Hepatocyte (in vitro differentiated cells): ENCODE results near the gene INO80D. TPM values are rescaled to one million over a fixed set of nuclear protein-coding genes. Genes with fewer than 3 reads are reported as not detected.

Experiments
- DNase-seq: peaks from one replicate; pipeline ENCODE4 v3.0.0-alpha.2; 2016; ENCODE audit warnings: low spot score
- H2AFZ ChIP-seq: fragments of 200-600 bp; sonication (generic); 2 replicates; pipeline ENCODE4 v1.6.0; 2016; ENCODE audit warnings: antibody characterized with exemption, mild to moderate bottlenecking
- H3K27ac ChIP-seq: fragments of 200-600 bp; sonication (generic); 2 replicates; pipeline ENCODE4 v1.5.1; 2016; ENCODE audit warnings: mild to moderate bottlenecking
- H3K27me3 ChIP-seq: fragments of 200-600 bp; sonication (generic); 2 replicates; pipeline ENCODE4 v1.6.1; 2016
- H3K36me3 ChIP-seq: fragments of 200-600 bp; sonication (generic); replicated peaks from 2 replicates; pipeline ENCODE4 v1.5.1; 2016; ENCODE audit warnings: low read depth; ENCODE audit not compliant: insufficient read depth
- H3K4me1 ChIP-seq: fragments of 200-600 bp; sonication (generic); 2 replicates; pipeline ENCODE4 v1.5.1; 2016; ENCODE audit warnings: mild to moderate bottlenecking, moderate library complexity; ENCODE audit not compliant: insufficient read depth
- H3K4me2 ChIP-seq: fragments of 200-600 bp; sonication (generic); 2 replicates; pipeline ENCODE4 v1.6.0; 2016
- H3K4me3 ChIP-seq: fragments of 200-600 bp; sonication (generic); 2 replicates; pipeline ENCODE4 v1.5.1; 2016; ENCODE audit warnings: mild to moderate bottlenecking
- H3K79me2 ChIP-seq: fragments of 200-600 bp; sonication (generic); 2 replicates; pipeline ENCODE4 v1.6.0; 2017; ENCODE audit warnings: mild to moderate bottlenecking
- H3K9me2 ChIP-seq: fragments of 200-600 bp; sonication (generic); replicated peaks from 2 replicates; pipeline ENCODE4 v1.6.0; 2017; ENCODE audit warnings: mild to moderate bottlenecking; ENCODE audit not compliant: insufficient read depth
- H3K9me3 ChIP-seq: fragments of 200-600 bp; sonication (generic); 2 replicates; pipeline ENCODE4 v1.5.1; 2016; ENCODE audit warnings: low read depth, mild to moderate bottlenecking
- H4K20me1 ChIP-seq: fragments of 200-600 bp; sonication (generic); 2 replicates; pipeline ENCODE4 v1.6.0; 2016; ENCODE audit warnings: mild to moderate bottlenecking; ENCODE audit not compliant: insufficient read depth, poor library complexity, severe bottlenecking
- EZH2 ChIP-seq: fragments of 200-600 bp; sonication (generic); IDR thresholded peaks from 2 replicates; pipeline ENCODE4 v1.6.1; 2016; ENCODE audit warnings: antibody characterized with exemption, mild to moderate bottlenecking, borderline replicate concordance
- EZH2phosphoT487 ChIP-seq: fragments of 200-600 bp; sonication (generic); IDR thresholded peaks from one replicate; pipeline ENCODE4 v1.6.1; 2018; ENCODE audit warnings: antibody characterized with exemption, mild to moderate bottlenecking, low read depth, moderate library complexity; ENCODE audit not compliant: unreplicated experiment, severe bottlenecking
- WGBS: methylation state at CpG from one replicate; pipeline ENCODE4 v1.1.6; 2016; ENCODE audit warnings: low lambda C conversion rate; ENCODE audit errors: missing lambda C conversion rate; 5-methylcytosine and 5-hydroxymethylcytosine counted together
- polyA plus RNA-seq: library from polyadenylated mRNA; unstranded; fragments of >200 nt; fragmentation: Nextera tagmentation; extraction: Ambion mirVana; gene quantifications from 2 replicates; pipeline ENCODE4 v1.2.1, GENCODE V29; 2016
- total RNA-seq: library from RNA; depleted of rRNA; stranded (reverse); fragments of >200 nt; gene quantifications from 2 replicates; pipeline ENCODE4 v1.2.3, GENCODE V29; 2014
- TF ChIP-seq, protein P1 (sequence below): fragments of 200-600 bp; sonication (generic); IDR thresholded peaks from 2 replicates; pipeline ENCODE4 v1.5.1; 2016; ENCODE audit warnings: antibody characterized with exemption, mild to moderate bottlenecking; ENCODE audit not compliant: poor library complexity

The INO80D gene
- total and polyA plus RNA-seq, 2 experiments from 2014 or later = 6.6 to 15.0 TPM

DNA sequence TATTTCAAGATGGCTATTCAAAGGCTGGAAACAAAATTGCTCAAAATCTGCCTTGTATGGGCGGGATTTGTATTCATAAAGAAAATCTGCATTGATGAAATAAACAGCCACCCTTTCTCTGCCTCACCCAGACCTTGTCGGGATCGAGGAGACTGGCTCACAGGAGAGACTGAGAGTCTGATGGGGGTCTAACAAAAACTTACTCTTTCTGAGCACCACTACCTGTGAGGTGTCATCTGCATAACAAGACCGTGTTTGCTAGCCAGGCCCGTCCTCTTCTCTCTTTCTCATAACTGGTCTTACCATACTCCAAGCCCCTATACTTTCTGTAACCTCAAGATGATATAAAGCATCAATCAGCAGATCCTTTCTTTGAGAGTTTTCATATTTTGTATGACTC lies 115.6 kb downstream of the INO80D start:
- no peak for TF ChIP-seq EZH2phosphoT487
- TF ChIP-seq, protein P1, sequence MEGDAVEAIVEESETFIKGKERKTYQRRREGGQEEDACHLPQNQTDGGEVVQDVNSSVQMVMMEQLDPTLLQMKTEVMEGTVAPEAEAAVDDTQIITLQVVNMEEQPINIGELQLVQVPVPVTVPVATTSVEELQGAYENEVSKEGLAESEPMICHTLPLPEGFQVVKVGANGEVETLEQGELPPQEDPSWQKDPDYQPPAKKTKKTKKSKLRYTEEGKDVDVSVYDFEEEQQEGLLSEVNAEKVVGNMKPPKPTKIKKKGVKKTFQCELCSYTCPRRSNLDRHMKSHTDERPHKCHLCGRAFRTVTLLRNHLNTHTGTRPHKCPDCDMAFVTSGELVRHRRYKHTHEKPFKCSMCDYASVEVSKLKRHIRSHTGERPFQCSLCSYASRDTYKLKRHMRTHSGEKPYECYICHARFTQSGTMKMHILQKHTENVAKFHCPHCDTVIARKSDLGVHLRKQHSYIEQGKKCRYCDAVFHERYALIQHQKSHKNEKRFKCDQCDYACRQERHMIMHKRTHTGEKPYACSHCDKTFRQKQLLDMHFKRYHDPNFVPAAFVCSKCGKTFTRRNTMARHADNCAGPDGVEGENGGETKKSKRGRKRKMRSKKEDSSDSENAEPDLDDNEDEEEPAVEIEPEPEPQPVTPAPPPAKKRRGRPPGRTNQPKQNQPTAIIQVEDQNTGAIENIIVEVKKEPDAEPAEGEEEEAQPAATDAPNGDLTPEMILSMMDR = no peak
- TF ChIP-seq EZH2 = no peak
- Histone ChIP-seq H4K20me1 (no peaks in the 10 kb centered on the region), H3K4me1 (peaks cover 15% of the 10 kb centered on the region), H3K4me3 (no peak overlapping the region), H2AFZ (no peak overlapping the region), H3K27ac (no peak overlapping the region), H3K9me3 (no peaks in the 10 kb centered on the region), H3K79me2 (no peaks in the 10 kb centered on the region), H3K4me2 (no peak overlapping the region), H3K36me3 (no peaks in the 10 kb centered on the region), H3K27me3 (no peaks in the 10 kb centered on the region), H3K9me2 (no peaks in the 10 kb centered on the region)
- 67% methylated on average over 5 of the region's 5 CpGs for WGBS
- no peak for DNase-seq

- H3K27ac ChIP-seq = no peak overlapping the region
- no peak overlapping the region for H3K4me2 ChIP-seq
- H2AFZ ChIP-seq = no peak overlapping the region
- H3K4me3 ChIP-seq = no peak overlapping the region
- WGBS = 97% methylated on average over 4 of the region's 4 CpGs
- H4K20me1 ChIP-seq = no peaks in the 10 kb centered on the region
- no peaks in the 10 kb centered on the region for H3K9me3 ChIP-seq
- peaks cover 11% of the 10 kb centered on the region for H3K4me1 ChIP-seq
- TF ChIP-seq, protein P1 = no peak
- no peak for TF ChIP-seq EZH2
- no peak for TF ChIP-seq EZH2phosphoT487
- H3K27me3 ChIP-seq = no peaks in the 10 kb centered on the region
- no peaks in the 10 kb centered on the region for H3K9me2 ChIP-seq
- H3K79me2 ChIP-seq = no peaks in the 10 kb centered on the region
- DNase-seq = no peak
- no peaks in the 10 kb centered on the region for H3K36me3 ChIP-seq
Observed at GRCh38 chr2:205969584-205969983, 116.4 kb downstream of the INO80D start.

DNA sequence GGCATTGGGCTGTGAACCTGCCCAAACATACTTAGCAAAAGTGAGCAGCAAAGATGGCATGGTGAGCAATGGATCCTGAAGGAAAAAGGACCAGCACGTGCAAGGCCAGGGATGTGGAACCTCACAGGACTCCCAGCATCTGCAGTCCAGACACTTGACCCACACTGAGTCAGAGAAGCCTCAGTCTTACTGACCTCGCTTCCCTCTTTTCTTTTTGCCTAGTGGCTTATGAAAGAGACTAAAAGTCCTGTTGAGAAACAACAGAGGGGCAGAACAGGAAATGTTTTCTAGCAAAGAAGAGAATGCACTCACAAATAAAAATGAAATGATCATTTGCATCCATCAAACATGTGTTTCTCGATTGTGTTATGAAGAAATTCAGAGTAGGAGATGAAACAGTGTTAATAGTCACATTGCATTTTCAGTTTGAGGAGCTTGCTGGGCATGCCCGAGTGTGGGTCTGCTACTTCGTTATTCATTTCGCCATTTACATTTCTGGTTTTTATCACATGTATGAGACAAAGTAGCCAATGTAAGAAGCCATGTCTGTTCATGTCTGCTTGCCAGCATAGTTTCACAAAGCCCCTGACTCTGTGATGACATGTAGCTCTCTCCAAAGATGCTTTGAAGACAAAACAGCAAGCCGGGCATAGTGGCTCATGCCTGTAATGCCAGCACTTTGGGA lies 118.4 kb downstream of the INO80D start:
- Histone ChIP-seq H3K4me2 (no peak overlapping the region), H3K79me2 (no peaks in the 10 kb centered on the region), H3K36me3 (no peaks in the 10 kb centered on the region), H4K20me1 (no peaks in the 10 kb centered on the region), H3K27ac (no peak overlapping the region), H3K9me2 (no peaks in the 10 kb centered on the region), H2AFZ (no peak overlapping the region), H3K9me3 (no peaks in the 10 kb centered on the region), H3K27me3 (no peaks in the 10 kb centered on the region), H3K4me1 (peaks cover 4% of the 10 kb centered on the region), H3K4me3 (no peak overlapping the region)
- TF ChIP-seq, protein P1 = no peak
- TF ChIP-seq EZH2phosphoT487 = no peak
- TF ChIP-seq EZH2 = no peak
- no peak for DNase-seq
- WGBS = 92% methylated on average over 7 of the region's 7 CpGs
